GM23248 (cell line): ENCODE data around the gene FAM131B.

Experiments used
- EZH2 ChIP-seq: fragments of 200-600 bp; sonication (generic); IDR thresholded peaks from 2 replicates; pipeline ENCODE4 v1.6.1; 2018; ENCODE audit warnings: antibody characterized with exemption, mild to moderate bottlenecking; ENCODE audit not compliant: insufficient read depth, poor library complexity, severe bottlenecking
- EZH2phosphoT487 ChIP-seq: fragments of 200-600 bp; sonication (generic); IDR thresholded peaks from 2 replicates; pipeline ENCODE4 v1.6.1; 2018; ENCODE audit warnings: antibody characterized with exemption, moderate library complexity, mild to moderate bottlenecking, low read depth; ENCODE audit not compliant: insufficient read depth

DNA sequence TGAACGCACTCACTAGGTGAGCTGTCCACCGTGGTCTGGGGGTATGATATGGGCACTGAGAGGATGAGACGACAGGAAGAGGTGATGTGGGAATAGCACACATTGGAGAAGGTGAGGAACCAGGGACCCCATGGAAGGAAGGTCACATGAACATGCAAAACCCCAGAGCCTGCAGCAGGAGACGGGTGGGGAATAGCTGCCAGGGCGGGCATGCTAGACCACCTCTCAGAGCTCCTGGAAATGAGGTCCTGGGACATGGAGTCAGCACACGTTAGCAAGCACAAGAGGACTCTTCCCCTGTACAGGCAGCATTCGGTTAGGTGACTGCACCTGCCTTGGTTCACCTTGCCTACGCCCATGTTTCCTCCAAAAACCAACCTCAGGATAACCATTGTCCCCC lies 8.1 kb downstream of the FAM131B start:
- TF ChIP-seq EZH2 (no peak), EZH2phosphoT487 (no peak)
